ENCODE data around the gene HBM.
"Not testable (repeated sequence)": the region's sequence is repeated elsewhere in the genome, so short reads cannot be mapped to it uniquely, and the experiment has no call there.

The HBM gene

GRCh38 chr16:169014-169413 is 3.2 kb downstream of the HBM start:
- no peak for DNase-seq (ENCODE audit: low read depth)

GRCh38 chr16:170088-170507 is 4.3 kb downstream of the HBM start:
- DNase-seq (ENCODE audit: low read depth), result not testable (repeated sequence)

GRCh38 chr16:170788-171187 is 5.0 kb downstream of the HBM start:
- no peak for DNase-seq (ENCODE audit: low read depth)

GRCh38 chr16:172374-172941 is 6.7 kb downstream of the HBM start, which contains the start of gene HBA2:
TSS of gene HBA2 (plus strand) at chr16:172876. CDS start at chr16:172913, 37 bp downstream.
- DNase-seq (ENCODE audit: low read depth), result not testable (repeated sequence)

- DNase-seq (ENCODE audit: low read depth), result not testable (repeated sequence)
Measured at GRCh38 chr16:173211-173854, 7.6 kb downstream of the HBM start.

- not testable (repeated sequence) for DNase-seq (ENCODE audit: low read depth)
Measured at GRCh38 chr16:173928-174769, 8.4 kb downstream of the HBM start.

GRCh38 chr16:175011-175949 is 9.5 kb downstream of the HBM start:
- no peak for DNase-seq (ENCODE audit: low read depth)

GRCh38 chr16:176006-176405 is 10.2 kb downstream of the HBM start:
- DNase-seq (ENCODE audit: low read depth), result not testable (repeated sequence)

- DNase-seq (ENCODE audit: low read depth), result not testable (repeated sequence)
Measured at GRCh38 chr16:176477-177382, 11.0 kb downstream of the HBM start, which contains the start of gene HBA1. TSS of gene HBA1 (plus strand) at chr16:176680. CDS start at chr16:176717, 37 bp downstream.

GRCh38 chr16:177394-177822 is 11.6 kb downstream of the HBM start:
- no peak for DNase-seq (ENCODE audit: low read depth)

- DNase-seq (ENCODE audit: low read depth), result no peak
Measured at GRCh38 chr16:177981-178667, 12.3 kb downstream of the HBM start.

GRCh38 chr16:178668-179015 is 12.9 kb downstream of the HBM start:
- no peak for DNase-seq (ENCODE audit: low read depth)

GRCh38 chr16:179211-180092 is 13.7 kb downstream of the HBM start:
- no peak for DNase-seq (ENCODE audit: low read depth)

- DNase-seq (ENCODE audit: low read depth), result no peak
Measured at GRCh38 chr16:180101-180675, 14.4 kb downstream of the HBM start, which contains the start of gene HBQ1. TSS of gene HBQ1 (plus strand) at chr16:180459. CDS start at chr16:180487, 28 bp downstream.

- peak; percentile 71 for DNase-seq (ENCODE audit: low read depth)
Measured at GRCh38 chr16:180681-181564, 15.1 kb downstream of the HBM start.

- DNase-seq (ENCODE audit: low read depth), result no peak
Measured at GRCh38 chr16:181565-182021, 15.8 kb downstream of the HBM start.

GRCh38 chr16:183005-183404 is 17.2 kb downstream of the HBM start:
- no peak for DNase-seq (ENCODE audit: low read depth)
